Measurements from ENCODE around the gene KRT32.

Gene KRT32

GRCh38 chr17:41492351-41492750 lies 25.2 kb upstream of the KRT32 start:
- no peak for DNase-seq

- DNase-seq: no peak
Measured at GRCh38 chr17:41491476-41491875, 24.3 kb upstream of the KRT32 start.

GRCh38 chr17:41490000-41490990 lies 23.1 kb upstream of the KRT32 start:
- no peak for DNase-seq

- no peak for DNase-seq
Measured at GRCh38 chr17:41489531-41489930, 22.3 kb upstream of the KRT32 start, which contains the start of gene KRT36. Gene KRT36, minus strand, starts transcription at chr17:41489910. Its CDS starts 46 bp downstream, at chr17:41489864.

- no peak for DNase-seq
Measured at GRCh38 chr17:41486809-41487530, 19.8 kb upstream of the KRT32 start.

GRCh38 chr17:41486316-41486715 lies 19.1 kb upstream of the KRT32 start:
- no peak for DNase-seq

GRCh38 chr17:41484920-41485904 lies 18.0 kb upstream of the KRT32 start:
- DNase-seq: no peak

GRCh38 chr17:41483991-41484826 lies 17.0 kb upstream of the KRT32 start:
- DNase-seq: no peak

- DNase-seq: no peak
Measured at GRCh38 chr17:41483531-41483930, 16.3 kb upstream of the KRT32 start.

- DNase-seq: no peak
Measured at GRCh38 chr17:41481036-41481435, 13.8 kb upstream of the KRT32 start, which contains the start of gene KRT35. Gene KRT35, minus strand, starts transcription at chr17:41481151. Its CDS starts 54 bp downstream, at chr17:41481097.

- DNase-seq: no peak
Measured at GRCh38 chr17:41480581-41480980, 13.4 kb upstream of the KRT32 start.

- no peak for DNase-seq
Measured at GRCh38 chr17:41480136-41480535, 12.9 kb upstream of the KRT32 start.

- DNase-seq: no peak
Measured at GRCh38 chr17:41478237-41478636, 11.1 kb upstream of the KRT32 start.

- no peak for DNase-seq
Measured at GRCh38 chr17:41476866-41477815, 10.0 kb upstream of the KRT32 start.

GRCh38 chr17:41475421-41475820 lies 8.2 kb upstream of the KRT32 start:
- DNase-seq: no peak

GRCh38 chr17:41474863-41475262 lies 7.7 kb upstream of the KRT32 start:
- DNase-seq: no peak

- DNase-seq: no peak
Measured at GRCh38 chr17:41468346-41468745, 1.2 kb upstream of the KRT32 start.

GRCh38 chr17:41467561-41467960 lies 375 bp upstream of the KRT32 start:
- no peak for DNase-seq

GRCh38 chr17:41464682-41465081 lies 2.5 kb downstream of the KRT32 start:
- no peak for DNase-seq

GRCh38 chr17:41464173-41464572 lies 3.0 kb downstream of the KRT32 start:
- no peak for DNase-seq
